ENCODE measurements around the gene UNC5B. TPM values are rescaled to one million over a fixed set of nuclear protein-coding genes. Genes with fewer than 3 reads are reported as not detected.
A peak's percentile ranks its signal among the peaks of the same experiment; 100 is the strongest.
"Not testable (repeated sequence)": the region's sequence is repeated elsewhere in the genome, so short reads cannot be mapped to it uniquely, and the experiment has no call there.

The UNC5B gene
- total and polyA plus RNA-seq, 7 experiments from 2014 or later = 0.08 TPM; not detected in 5

- no peak overlapping the region for H3K27ac Mint-ChIP-seq
- ChIA-PET POLR2A (no interaction called here), CTCF (no interaction called here)
- DNase-seq (no peak), ATAC-seq (no peak)
- Histone ChIP-seq H3K27ac (ENCODE audit: low read depth, low read length) (no peak overlapping the region), H3K4me3 (ENCODE audit: low read length) (no peak overlapping the region), H3K9me3 (ENCODE audit: control insufficient read depth in 2 of 3, low read length in 3 of 3) (no peaks in the 10 kb centered on the region), H3K27me3 (ENCODE audit: control insufficient read depth in 2 of 2, insufficient read depth in 2 of 2, low read length in 2 of 2) (no peaks in the 10 kb centered on the region), H3K36me3 (ENCODE audit: control insufficient read depth in 2 of 3, insufficient read depth in 3 of 3, low read length in 3 of 3) (no peaks in the 10 kb centered on the region), H3K4me1 (ENCODE audit: control insufficient read depth in 2 of 2, insufficient read depth in 2 of 2, low read length in 2 of 2) (no peaks in the 10 kb centered on the region)
- peaks cover 0 to 3% (median 0%) of the 10 kb centered on the region in 7 donors for H3K4me1 Mint-ChIP-seq
- peaks cover 0 to 10% (median 0%) of the 10 kb centered on the region in 5 donors for H3K27me3 Mint-ChIP-seq
- H3K36me3 Mint-ChIP-seq = no peaks in the 10 kb centered on the region
- intact Hi-C loops (cut with micrococcal nuclease) = no loop called here
- no peak overlapping the region for H3K4me3 Mint-ChIP-seq
- peaks cover 0 to 3% (median 0%) of the 10 kb centered on the region in 11 donors for H3K9me3 Mint-ChIP-seq
These were observed 81.8 kb downstream of the UNC5B start for GRCh38 chr10:71294091-71294561.

- H3K27ac ChIP-seq (ENCODE audit: low read depth, low read length) = no peak overlapping the region
- no peak overlapping the region for H3K4me3 Mint-ChIP-seq
- ChIA-PET POLR2A (no interaction called here), CTCF (no interaction called here)
- peaks cover 0 to 3% (median 0%) of the 10 kb centered on the region in 11 donors for H3K9me3 Mint-ChIP-seq
- H3K36me3 ChIP-seq (ENCODE audit: control insufficient read depth in 2 of 3, insufficient read depth in 3 of 3, low read length in 3 of 3) = no peaks in the 10 kb centered on the region
- peaks cover 0 to 9% (median 6%) of the 10 kb centered on the region in 7 donors for H3K4me1 Mint-ChIP-seq
- intact Hi-C loops (cut with micrococcal nuclease) = no loop called here
- no peak overlapping the region for H3K27ac Mint-ChIP-seq
- no peaks in the 10 kb centered on the region for H3K9me3 ChIP-seq (ENCODE audit: control insufficient read depth in 2 of 3, low read length in 3 of 3)
- H3K36me3 Mint-ChIP-seq = no peaks in the 10 kb centered on the region
- no peaks in the 10 kb centered on the region for H3K27me3 ChIP-seq (ENCODE audit: control insufficient read depth in 2 of 2, insufficient read depth in 2 of 2, low read length in 2 of 2)
- no peaks in the 10 kb centered on the region for H3K4me1 ChIP-seq (ENCODE audit: control insufficient read depth in 2 of 2, insufficient read depth in 2 of 2, low read length in 2 of 2)
- H3K4me3 ChIP-seq (ENCODE audit: low read length) = no peak overlapping the region
- peaks cover 0 to 10% (median 0%) of the 10 kb centered on the region in 5 donors for H3K27me3 Mint-ChIP-seq
- DNase-seq = no peak
- ATAC-seq = no peak
These were observed 82.5 kb downstream of the UNC5B start for GRCh38 chr10:71294856-71295255.

- no peak overlapping the region for H3K27ac ChIP-seq (ENCODE audit: low read depth, low read length)
- no peaks in the 10 kb centered on the region for H3K27me3 ChIP-seq (ENCODE audit: control insufficient read depth in 2 of 2, insufficient read depth in 2 of 2, low read length in 2 of 2)
- Mint-ChIP-seq H3K27me3 (peaks cover 0 to 10% (median 0%) of the 10 kb centered on the region in 5 donors), H3K4me1 (peaks cover 0 to 11% (median 6%) of the 10 kb centered on the region in 7 donors), H3K4me3 (no peak overlapping the region), H3K27ac (peak overlapping the region in 1 of 9 donors; percentile 9), H3K36me3 (no peaks in the 10 kb centered on the region), H3K9me3 (no peaks in the 10 kb centered on the region)
- no peak overlapping the region for H3K4me3 ChIP-seq (ENCODE audit: low read length)
- intact Hi-C loops (cut with micrococcal nuclease) = no loop called here
- no peaks in the 10 kb centered on the region for H3K36me3 ChIP-seq (ENCODE audit: control insufficient read depth in 2 of 3, insufficient read depth in 3 of 3, low read length in 3 of 3)
- H3K4me1 ChIP-seq (ENCODE audit: control insufficient read depth in 2 of 2, insufficient read depth in 2 of 2, low read length in 2 of 2) = no peaks in the 10 kb centered on the region
- no peaks in the 10 kb centered on the region for H3K9me3 ChIP-seq (ENCODE audit: control insufficient read depth in 2 of 3, low read length in 3 of 3)
- ATAC-seq (no peak), DNase-seq (no peak)
- CTCF ChIA-PET = no interaction called here
- POLR2A ChIA-PET = no interaction called here
These were observed 83.3 kb downstream of the UNC5B start for GRCh38 chr10:71295641-71296040.

- H3K36me3 Mint-ChIP-seq = no peaks in the 10 kb centered on the region
- Histone ChIP-seq H3K9me3 (ENCODE audit: control insufficient read depth in 2 of 3, low read length in 3 of 3) (no peaks in the 10 kb centered on the region), H3K4me1 (ENCODE audit: control insufficient read depth in 2 of 2, insufficient read depth in 2 of 2, low read length in 2 of 2) (no peaks in the 10 kb centered on the region), H3K27me3 (ENCODE audit: control insufficient read depth in 2 of 2, insufficient read depth in 2 of 2, low read length in 2 of 2) (no peaks in the 10 kb centered on the region), H3K36me3 (ENCODE audit: control insufficient read depth in 2 of 3, insufficient read depth in 3 of 3, low read length in 3 of 3) (no peaks in the 10 kb centered on the region), H3K27ac (ENCODE audit: low read depth, low read length) (no peak overlapping the region), H3K4me3 (ENCODE audit: low read length) (no peak overlapping the region)
- H3K9me3 Mint-ChIP-seq = no peaks in the 10 kb centered on the region
- POLR2A ChIA-PET = no interaction called here
- H3K4me3 Mint-ChIP-seq = no peak overlapping the region
- peaks cover 0 to 10% (median 0%) of the 10 kb centered on the region in 5 donors for H3K27me3 Mint-ChIP-seq
- ATAC-seq (no peak), DNase-seq (no peak)
- intact Hi-C loops (cut with micrococcal nuclease) = no loop called here
- no peak overlapping the region for H3K27ac Mint-ChIP-seq
- CTCF ChIA-PET = no interaction called here
- peaks cover 0 to 11% (median 6%) of the 10 kb centered on the region in 7 donors for H3K4me1 Mint-ChIP-seq
These were observed 83.7 kb downstream of the UNC5B start for GRCh38 chr10:71296086-71296485.

- H3K27ac Mint-ChIP-seq; H3K36me3 Mint-ChIP-seq; H3K36me3 ChIP-seq (ENCODE audit: control insufficient read depth in 2 of 3, insufficient read depth in 3 of 3, low read length in 3 of 3); H3K4me3 Mint-ChIP-seq; H3K27ac ChIP-seq (ENCODE audit: low read depth, low read length); H3K9me3 Mint-ChIP-seq; H3K4me3 ChIP-seq (ENCODE audit: low read length); H3K4me1 ChIP-seq (ENCODE audit: control insufficient read depth in 2 of 2, insufficient read depth in 2 of 2, low read length in 2 of 2); intact Hi-C loops (cut with micrococcal nuclease); ATAC-seq; DNase-seq; CTCF ChIA-PET; POLR2A ChIA-PET; H3K9me3 ChIP-seq (ENCODE audit: control insufficient read depth in 2 of 3, low read length in 3 of 3); H3K27me3 ChIP-seq (ENCODE audit: control insufficient read depth in 2 of 2, insufficient read depth in 2 of 2, low read length in 2 of 2): not testable (repeated sequence)
- H3K4me1 Mint-ChIP-seq = peaks cover 0 to 11% (median 6%) of the 10 kb centered on the region in 7 donors
- peaks cover 0 to 10% (median 0%) of the 10 kb centered on the region in 5 donors for H3K27me3 Mint-ChIP-seq
These were observed 84.4 kb downstream of the UNC5B start for GRCh38 chr10:71296811-71297210.

GRCh38 chr10:71297343-71297742 lies 85.0 kb downstream of the UNC5B start:
- Mint-ChIP-seq H3K4me1 (peaks cover 0 to 11% (median 6%) of the 10 kb centered on the region in 7 donors), H3K4me3 (no peak overlapping the region), H3K27me3 (peaks cover 0 to 10% (median 0%) of the 10 kb centered on the region in 5 donors), H3K9me3 (peaks cover 0 to 2% (median 0%) of the 10 kb centered on the region in 11 donors), H3K36me3 (no peaks in the 10 kb centered on the region), H3K27ac (no peak overlapping the region)
- Histone ChIP-seq H3K36me3 (ENCODE audit: control insufficient read depth in 2 of 3, insufficient read depth in 3 of 3, low read length in 3 of 3) (no peaks in the 10 kb centered on the region), H3K9me3 (ENCODE audit: control insufficient read depth in 2 of 3, low read length in 3 of 3) (no peaks in the 10 kb centered on the region), H3K27ac (ENCODE audit: low read depth, low read length) (no peak overlapping the region), H3K4me3 (ENCODE audit: low read length) (no peak overlapping the region), H3K27me3 (ENCODE audit: control insufficient read depth in 2 of 2, insufficient read depth in 2 of 2, low read length in 2 of 2) (no peaks in the 10 kb centered on the region), H3K4me1 (ENCODE audit: control insufficient read depth in 2 of 2, insufficient read depth in 2 of 2, low read length in 2 of 2) (no peaks in the 10 kb centered on the region)
- CTCF ChIA-PET = no interaction called here
- POLR2A ChIA-PET = no interaction called here
- intact Hi-C loops (cut with micrococcal nuclease) = no loop called here
- DNase-seq = no peak
- ATAC-seq = no peak

- H3K27me3 Mint-ChIP-seq = peaks cover 0 to 8% (median 4%) of the 10 kb centered on the region in 5 donors
- no peaks in the 10 kb centered on the region for H3K27me3 ChIP-seq (ENCODE audit: control insufficient read depth in 2 of 2, insufficient read depth in 2 of 2, low read length in 2 of 2)
- H3K27ac Mint-ChIP-seq = peak overlapping the region in 1 of 9 donors; percentile 57
- POLR2A ChIA-PET = no interaction called here
- DNase-seq (no peak), ATAC-seq (peak; percentile 36)
- H3K4me3 ChIP-seq (ENCODE audit: low read length) = no peak overlapping the region
- H3K27ac ChIP-seq (ENCODE audit: low read depth, low read length) = no peak overlapping the region
- H3K9me3 Mint-ChIP-seq = peaks cover 0 to 2% (median 0%) of the 10 kb centered on the region in 11 donors
- no peaks in the 10 kb centered on the region for H3K9me3 ChIP-seq (ENCODE audit: control insufficient read depth in 2 of 3, low read length in 3 of 3)
- H3K4me1 ChIP-seq (ENCODE audit: control insufficient read depth in 2 of 2, insufficient read depth in 2 of 2, low read length in 2 of 2) = no peaks in the 10 kb centered on the region
- peak overlapping the region in 2 of 10 donors; percentile 5 to 30 for H3K4me3 Mint-ChIP-seq
- intact Hi-C loops (cut with micrococcal nuclease) = no loop called here
- no peaks in the 10 kb centered on the region for H3K36me3 Mint-ChIP-seq
- H3K4me1 Mint-ChIP-seq = peaks cover 2 to 11% (median 6%) of the 10 kb centered on the region in 7 donors
- CTCF ChIA-PET = no interaction called here
- H3K36me3 ChIP-seq (ENCODE audit: control insufficient read depth in 2 of 3, insufficient read depth in 3 of 3, low read length in 3 of 3) = no peaks in the 10 kb centered on the region
These were observed 86.9 kb downstream of the UNC5B start for GRCh38 chr10:71299071-71299785.

Data from naive thymus-derived CD4-positive, alpha-beta T cell (primary cell).